Nephron (organoid): ENCODE measurements around the gene NRSN1.

ENCODE experiments used
- H3K27ac Mint-ChIP-seq, 3 experiments: 2 replicates each; pipeline ENCODE4 v1.8.0; 2020; ENCODE audit warnings: mixed read lengths in 3 of 3, mild to moderate bottlenecking in 2 of 3, moderate library complexity in 1 of 3
- H3K27me3 Mint-ChIP-seq: 2 replicates; pipeline ENCODE4 v1.8.0; 2021; ENCODE audit warnings: low read depth, mild to moderate bottlenecking, moderate library complexity, mixed read lengths
- H3K36me3 Mint-ChIP-seq: 2 replicates; pipeline ENCODE4 v1.8.0; 2020; ENCODE audit warnings: low read depth, mixed read lengths
- H3K4me1 Mint-ChIP-seq: 2 replicates; pipeline ENCODE4 v1.8.0; 2020; ENCODE audit warnings: mixed read lengths
- H3K4me3 Mint-ChIP-seq, 3 experiments: 2 replicates each; pipeline ENCODE4 v1.8.0; 2020; ENCODE audit warnings: mild to moderate bottlenecking in 3 of 3, mixed read lengths in 3 of 3, moderate library complexity in 2 of 3
- H3K9me3 Mint-ChIP-seq: 2 replicates; pipeline ENCODE4 v1.8.0; 2020; ENCODE audit warnings: mixed read lengths
- TF ChIP-seq, protein P1 (sequence below), 3 experiments: fragments of 200-600 bp; sonication (generic); IDR thresholded peaks; one replicate each; pipeline ENCODE4 v1.5.0; 2021; ENCODE audit warnings: antibody characterized with exemption in 3 of 3; ENCODE audit not compliant: unreplicated experiment in 3 of 3

Gene NRSN1

DNA sequence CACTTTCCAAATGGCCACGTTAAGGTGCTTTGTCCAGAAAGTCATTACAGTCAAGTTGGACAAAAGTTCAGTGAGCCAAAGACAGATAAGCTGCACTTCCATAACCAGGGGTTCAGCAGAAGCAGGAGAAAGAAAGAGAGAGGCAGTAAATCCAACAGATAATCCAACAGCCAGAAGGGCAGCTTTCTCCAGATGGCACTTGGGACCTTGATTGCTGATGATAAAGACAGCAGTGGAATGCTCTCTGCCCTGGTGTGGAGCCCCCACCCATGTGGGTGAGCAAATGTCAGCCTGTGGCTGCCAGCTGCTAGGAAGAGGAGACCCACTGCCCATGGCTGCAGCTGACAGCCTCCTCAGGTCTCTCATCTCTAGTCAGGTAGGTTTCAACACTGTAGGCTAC lies 18.7 kb upstream of the NRSN1 start:
- Mint-ChIP-seq H3K36me3 (no peaks in the 10 kb centered on the region), H3K9me3 (no peaks in the 10 kb centered on the region), H3K27me3 (peaks cover 7% of the 10 kb centered on the region), H3K4me1 (no peaks in the 10 kb centered on the region), H3K27ac (no peak overlapping the region), H3K4me3 (no peak overlapping the region)
- TF ChIP-seq, protein P1, sequence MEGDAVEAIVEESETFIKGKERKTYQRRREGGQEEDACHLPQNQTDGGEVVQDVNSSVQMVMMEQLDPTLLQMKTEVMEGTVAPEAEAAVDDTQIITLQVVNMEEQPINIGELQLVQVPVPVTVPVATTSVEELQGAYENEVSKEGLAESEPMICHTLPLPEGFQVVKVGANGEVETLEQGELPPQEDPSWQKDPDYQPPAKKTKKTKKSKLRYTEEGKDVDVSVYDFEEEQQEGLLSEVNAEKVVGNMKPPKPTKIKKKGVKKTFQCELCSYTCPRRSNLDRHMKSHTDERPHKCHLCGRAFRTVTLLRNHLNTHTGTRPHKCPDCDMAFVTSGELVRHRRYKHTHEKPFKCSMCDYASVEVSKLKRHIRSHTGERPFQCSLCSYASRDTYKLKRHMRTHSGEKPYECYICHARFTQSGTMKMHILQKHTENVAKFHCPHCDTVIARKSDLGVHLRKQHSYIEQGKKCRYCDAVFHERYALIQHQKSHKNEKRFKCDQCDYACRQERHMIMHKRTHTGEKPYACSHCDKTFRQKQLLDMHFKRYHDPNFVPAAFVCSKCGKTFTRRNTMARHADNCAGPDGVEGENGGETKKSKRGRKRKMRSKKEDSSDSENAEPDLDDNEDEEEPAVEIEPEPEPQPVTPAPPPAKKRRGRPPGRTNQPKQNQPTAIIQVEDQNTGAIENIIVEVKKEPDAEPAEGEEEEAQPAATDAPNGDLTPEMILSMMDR (IDR thresholded peaks at IDR 0.05; ENCODE audit: unreplicated experiment in 3 of 3), result no peak

- no peaks in the 10 kb centered on the region for H3K9me3 Mint-ChIP-seq
- H3K36me3 Mint-ChIP-seq, result no peaks in the 10 kb centered on the region
- no peak overlapping the region for H3K4me3 Mint-ChIP-seq
- no peak overlapping the region for H3K27ac Mint-ChIP-seq
- no peaks in the 10 kb centered on the region for H3K27me3 Mint-ChIP-seq
- TF ChIP-seq, protein P1 (IDR thresholded peaks at IDR 0.05; ENCODE audit: unreplicated experiment in 3 of 3), result no peak
- H3K4me1 Mint-ChIP-seq, result no peaks in the 10 kb centered on the region
Measured at GRCh38 chr6:24108056-24108455, 18.0 kb upstream of the NRSN1 start.

DNA sequence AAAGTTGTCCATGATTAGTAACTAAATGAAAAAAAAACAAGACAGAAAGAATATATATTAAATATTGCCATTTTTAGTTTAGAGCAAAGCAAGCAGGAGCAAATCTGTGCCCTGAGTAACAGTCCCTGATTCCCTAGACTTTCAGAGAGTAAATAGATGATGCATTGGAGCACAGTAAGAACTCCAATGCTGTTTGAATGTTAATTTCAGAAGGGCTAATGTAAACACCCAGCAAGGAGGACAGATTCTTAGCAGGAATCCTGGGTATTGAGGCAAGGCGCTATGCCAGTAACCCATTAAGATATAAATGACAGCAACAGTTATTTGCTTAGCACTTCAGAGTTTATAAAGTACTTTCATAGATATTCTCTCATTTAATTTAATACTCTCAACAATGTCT lies 15.6 kb upstream of the NRSN1 start:
- H3K27me3 Mint-ChIP-seq, result no peaks in the 10 kb centered on the region
- H3K27ac Mint-ChIP-seq, result no peak overlapping the region
- H3K36me3 Mint-ChIP-seq, result no peaks in the 10 kb centered on the region
- no peaks in the 10 kb centered on the region for H3K4me1 Mint-ChIP-seq
- no peaks in the 10 kb centered on the region for H3K9me3 Mint-ChIP-seq
- no peak overlapping the region for H3K4me3 Mint-ChIP-seq
- TF ChIP-seq, protein P1 (IDR thresholded peaks at IDR 0.05; ENCODE audit: unreplicated experiment in 3 of 3), result no peak

- TF ChIP-seq, protein P1 (IDR thresholded peaks at IDR 0.05; ENCODE audit: unreplicated experiment in 3 of 3), result no peak
- peaks cover 5% of the 10 kb centered on the region for H3K27me3 Mint-ChIP-seq
- H3K27ac Mint-ChIP-seq, result no peak overlapping the region
- H3K36me3 Mint-ChIP-seq, result no peaks in the 10 kb centered on the region
- H3K9me3 Mint-ChIP-seq, result no peaks in the 10 kb centered on the region
- no peak overlapping the region for H3K4me3 Mint-ChIP-seq
- H3K4me1 Mint-ChIP-seq, result no peaks in the 10 kb centered on the region
Measured at GRCh38 chr6:24113891-24114290, 12.1 kb upstream of the NRSN1 start.

DNA sequence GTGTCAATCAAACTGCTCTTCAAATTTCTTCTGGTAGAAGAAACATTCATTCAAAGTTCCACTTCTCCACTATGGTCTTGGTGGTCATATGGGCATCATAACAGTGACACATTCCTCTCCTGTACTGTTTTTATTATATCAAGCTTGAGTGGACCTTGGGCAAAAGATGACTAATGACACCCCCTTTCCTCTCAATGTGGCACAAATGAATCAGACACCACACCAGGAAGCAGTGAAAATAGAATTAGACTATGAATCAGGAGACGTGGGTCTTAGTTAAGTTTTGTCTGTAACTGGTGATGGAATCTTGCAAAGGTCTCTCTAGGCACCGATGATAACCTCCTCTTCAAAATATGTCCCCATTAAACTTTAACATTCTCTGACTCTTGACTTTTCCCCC lies 9.0 kb upstream of the NRSN1 start:
- Mint-ChIP-seq H3K36me3 (no peaks in the 10 kb centered on the region), H3K27ac (no peak overlapping the region), H3K4me3 (no peak overlapping the region), H3K4me1 (no peaks in the 10 kb centered on the region), H3K27me3 (peaks cover 23% of the 10 kb centered on the region), H3K9me3 (no peaks in the 10 kb centered on the region)
- TF ChIP-seq, protein P1 (IDR thresholded peaks at IDR 0.05; ENCODE audit: unreplicated experiment in 3 of 3), result no peak

DNA sequence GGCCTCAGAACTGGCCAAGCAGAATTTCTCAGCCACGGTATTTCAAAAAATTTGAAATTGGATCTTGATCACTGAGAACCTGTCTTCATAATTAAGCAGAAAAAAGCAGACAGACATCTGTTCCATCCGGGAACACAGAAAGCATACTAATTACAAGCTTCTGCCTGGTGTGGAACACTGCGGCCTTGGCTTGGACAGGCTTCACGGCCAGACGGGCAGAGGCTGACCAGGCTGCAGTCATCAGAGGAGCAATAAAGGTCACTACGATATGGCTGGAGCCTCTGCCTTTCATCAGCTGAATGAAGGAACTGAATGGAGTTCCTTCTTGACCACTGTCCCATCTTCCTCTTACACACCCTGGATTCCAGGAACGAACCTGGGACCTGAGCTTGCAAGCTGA lies 3.9 kb upstream of the NRSN1 start:
- TF ChIP-seq, protein P1 (IDR thresholded peaks at IDR 0.05; ENCODE audit: unreplicated experiment in 3 of 3), result no peak
- H3K27me3 Mint-ChIP-seq, result peaks cover 42% of the 10 kb centered on the region
- no peaks in the 10 kb centered on the region for H3K9me3 Mint-ChIP-seq
- H3K4me1 Mint-ChIP-seq, result peaks cover 7% of the 10 kb centered on the region
- no peaks in the 10 kb centered on the region for H3K36me3 Mint-ChIP-seq
- H3K27ac Mint-ChIP-seq, result no peak overlapping the region
- no peak overlapping the region for H3K4me3 Mint-ChIP-seq
